ENCODE results near the gene HOXA10.
A peak's percentile ranks its signal among the peaks of the same experiment; 100 is the strongest.

- no peak for TF ChIP-seq CTCF (conservative IDR thresholded peaks at IDR 0.05 in 1 of 2, IDR thresholded peaks at IDR 0.05 in 1 of 2; ENCODE audit: low read depth in 1 of 2, low read length in 2 of 2)
- TF ChIP-seq EZH2 (IDR thresholded peaks at IDR 0.05; ENCODE audit: low read length, missing control alignments): peak; percentile 83
These were observed 15.3 kb upstream of the HOXA10 start for GRCh38 chr7:27189295-27189996.
